GM12878 (cell line): ENCODE measurements around the gene TSHZ3. TPM values are rescaled to one million over a fixed set of nuclear protein-coding genes. Genes with fewer than 3 reads are reported as not detected.

Experiments
- ATAC-seq: fragments of 200-7000 bp; cut with Tn5 transposase; 3 replicates; pipeline ENCODE4 v1.9.1; 2020; ENCODE audit warnings: mild to moderate bottlenecking, moderate library complexity
- BruUV-seq: library from RNA; stranded (reverse); fragments of 400-500 nt; replicated peaks from 2 replicates; lab custom pipeline; 2021; lab: Mats Ljungman, UMichigan
- CTCF ChIA-PET: fragments of 300-600 bp; sonication (Branson Sonifier 250); formaldehyde crosslinking; extraction: SDS; loops from one replicate; lab custom pipeline; 2021; ENCODE audit warnings: inconsistent platforms; lab: Yijun Ruan, JAX
- POLR2A ChIA-PET: fragments of 350-600 bp; formaldehyde crosslinking; extraction: SDS; loops from one replicate; lab custom pipeline; 2021; ENCODE audit warnings: inconsistent platforms; lab: Charles Lee
- RAD21 ChIA-PET: fragments of 300-600 bp; sonication (Branson Sonifier 250); formaldehyde crosslinking; loops from one replicate; lab custom pipeline; 2023; ENCODE audit warnings: antibody characterized with exemption; ENCODE audit not compliant: unreplicated experiment; lab: Charles Lee
- SMC1A ChIA-PET: fragments of 300-600 bp; sonication (Branson Sonifier 250); formaldehyde crosslinking; loops from one replicate; lab custom pipeline; 2023; ENCODE audit not compliant: unreplicated experiment, uncharacterized antibody; lab: Charles Lee
- DNase-seq: peaks from one replicate; pipeline ENCODE4 v3.0.0-alpha.2; 2011; ENCODE audit warnings: low read depth, low spot score
- FAIRE-seq: peaks from 3 replicates; lab custom pipeline; 2011; peaks lifted over from hg19 to GRCh38; lab: Jason Lieb, UNC
- H2AFZ ChIP-seq: 2 replicates; pipeline ENCODE4 v1.6.0; 2011; ENCODE audit warnings: low read depth, low read length, control low read depth; ENCODE audit not compliant: control insufficient read depth
- H3K27ac ChIP-seq: 2 replicates; pipeline ENCODE4 v1.5.1; 2011; ENCODE audit warnings: control low read depth; ENCODE audit not compliant: control insufficient read depth, insufficient read depth
- H3K27me3 ChIP-seq, 2 experiments: replicated peaks in 1 of 2; 2 replicates each; pipeline versions ENCODE4 v1.6.0 to v1.6.1; 2011; ENCODE audit warnings: low read length in 1 of 2; ENCODE audit not compliant: control insufficient read depth in 2 of 2, insufficient read depth in 2 of 2
- H3K36me3 ChIP-seq, 2 experiments: 2 replicates each; pipeline ENCODE4 v1.5.1; 2011; ENCODE audit warnings: low read length in 1 of 2; ENCODE audit not compliant: control insufficient read depth in 2 of 2, insufficient read depth in 2 of 2
- H3K4me1 ChIP-seq: 2 replicates; pipeline ENCODE4 v1.6.1; 2011; ENCODE audit warnings: mild to moderate bottlenecking, low read length, moderate library complexity, mixed read lengths; ENCODE audit not compliant: control insufficient read depth, insufficient read depth
- H3K4me2 ChIP-seq: 2 replicates; pipeline ENCODE4 v1.6.0; 2011; ENCODE audit warnings: control low read depth; ENCODE audit not compliant: control insufficient read depth, insufficient read depth
- H3K4me3 ChIP-seq: fragments of 200-600 bp; sonication (generic); 2 replicates; pipeline ENCODE4 v1.5.1; 2016
- H3K79me2 ChIP-seq: 2 replicates; pipeline ENCODE4 v1.6.0; 2011; ENCODE audit warnings: low read length; ENCODE audit not compliant: control insufficient read depth, insufficient read depth
- H3K9ac ChIP-seq: 2 replicates; pipeline ENCODE4 v1.8.0; 2011; ENCODE audit warnings: low read length, control low read depth, mixed read lengths; ENCODE audit not compliant: control insufficient read depth, insufficient read depth
- H3K9me3 ChIP-seq: replicated peaks from 3 replicates; pipeline ENCODE4 v1.5.1; 2011; ENCODE audit warnings: mild to moderate bottlenecking, low read length; ENCODE audit not compliant: control insufficient read depth, insufficient read depth
- H4K20me1 ChIP-seq: 2 replicates; pipeline ENCODE4 v1.6.0; 2011; ENCODE audit not compliant: control insufficient read depth, insufficient read depth
- BMI1 ChIP-seq: fragments of 450-650 bp; IDR thresholded peaks from 2 replicates; pipeline ENCODE4 v1.6.1; 2016; ENCODE audit warnings: mild to moderate bottlenecking, moderate library complexity, borderline replicate concordance
- CEBPB ChIP-seq, 2 experiments: fragments of 150-350 bp in 1 of 2; IDR thresholded peaks; 2 replicates each; pipeline ENCODE4 v1.6.1; 2012 to 2014; ENCODE audit warnings: low read depth in 2 of 2, low read length in 2 of 2, borderline replicate concordance in 1 of 2, inconsistent platforms in 1 of 2
- CEBPZ ChIP-seq: fragments of 150-350 bp; IDR thresholded peaks from 2 replicates; pipeline ENCODE4 v1.6.1; 2016; ENCODE audit warnings: low read depth, low read length
- DPF2 ChIP-seq: fragments of 450-650 bp; IDR thresholded peaks from 2 replicates; pipeline ENCODE4 v1.6.1; 2017; ENCODE audit warnings: mild to moderate bottlenecking
- EZH2 ChIP-seq: IDR thresholded peaks from 2 replicates; pipeline ENCODE4 v1.6.1; 2012; ENCODE audit warnings: low read depth, mild to moderate bottlenecking, control low read depth, inconsistent platforms, low read length, borderline replicate concordance; ENCODE audit not compliant: control insufficient read depth
- IKZF1 ChIP-seq: fragments of 450-650 bp; conservative IDR thresholded peaks from 2 replicates; pipeline ENCODE4 v1.6.1; 2017; ENCODE audit warnings: antibody characterized with exemption, mild to moderate bottlenecking
- NFIC ChIP-seq: IDR thresholded peaks from 2 replicates; pipeline ENCODE4 v1.6.1; 2012; ENCODE audit warnings: low read depth, mild to moderate bottlenecking, inconsistent platforms, low read length, moderate library complexity
- POU2F2 ChIP-seq: IDR thresholded peaks from 3 replicates; pipeline ENCODE4 v1.6.1; 2011; ENCODE audit warnings: low read depth, mild to moderate bottlenecking, low read length, borderline replicate concordance
- RAD21 ChIP-seq: IDR thresholded peaks from 2 replicates; pipeline ENCODE4 v1.6.1; 2011; ENCODE audit warnings: mild to moderate bottlenecking, low read depth, low read length, moderate library complexity; ENCODE audit not compliant: insufficient read depth
- RCOR1 ChIP-seq: conservative IDR thresholded peaks from 2 replicates; pipeline ENCODE4 v1.6.1; 2012; ENCODE audit warnings: low read depth, low read length, improper control_type of control experiment
- RELA ChIP-seq: fragments of 450-650 bp; IDR thresholded peaks from 2 replicates; pipeline ENCODE4 v1.8.0; 2014; ENCODE audit warnings: borderline replicate concordance; ENCODE audit not compliant: partially characterized antibody
- SIN3A ChIP-seq: IDR thresholded peaks from 2 replicates; pipeline ENCODE4 v1.6.1; 2012; ENCODE audit warnings: low read depth, low read length, improper control_type of control experiment
- SMAD5 ChIP-seq: IDR thresholded peaks from 2 replicates; pipeline ENCODE4 v1.6.1; 2016; ENCODE audit warnings: antibody characterized with exemption, low read depth
- SREBF1 ChIP-seq: IDR thresholded peaks from 2 replicates; pipeline ENCODE4 v1.6.1; 2012; ENCODE audit warnings: mild to moderate bottlenecking, low read length
- TARDBP ChIP-seq: IDR thresholded peaks from 2 replicates; pipeline ENCODE4 v1.6.1; 2016; ENCODE audit warnings: borderline replicate concordance
- TCF12 ChIP-seq: IDR thresholded peaks from 2 replicates; pipeline ENCODE4 v1.6.1; 2011; ENCODE audit warnings: low read depth, mild to moderate bottlenecking, low read length
- WRNIP1 ChIP-seq: IDR thresholded peaks from 2 replicates; pipeline ENCODE4 v1.6.1; 2011; ENCODE audit warnings: low read depth, low read length, improper control_type of control experiment, borderline replicate concordance
- YY1 ChIP-seq: IDR thresholded peaks from 2 replicates; pipeline ENCODE4 v1.6.1; 2011; ENCODE audit warnings: low read depth, mild to moderate bottlenecking, low read length
- ZZZ3 ChIP-seq: IDR thresholded peaks from 2 replicates; pipeline ENCODE4 v1.6.1; 2011; ENCODE audit warnings: low read depth; ENCODE audit not compliant: control insufficient read depth, insufficient read length
- WGBS: methylation state at CpG from one replicate; pipeline ENCODE4 v1.1.6; 2016; ENCODE audit warnings: low lambda C conversion rate; ENCODE audit not compliant: insufficient replicate concordance, insufficient coverage; ENCODE audit errors: missing lambda C conversion rate; 5-methylcytosine and 5-hydroxymethylcytosine counted together
- in situ Hi-C: fragments of 300-500 bp; cut with MboI; formaldehyde crosslinking; loops from 9 replicates; pipeline ENCODE4 v1.14.3; 2018; ENCODE audit warnings: mixed read lengths
- intact Hi-C: fragments of 100-400 bp; cut with micrococcal nuclease; formaldehyde crosslinking; loops from one replicate; pipeline ENCODE4 v1.14.2; 2022; ENCODE audit not compliant: unreplicated experiment
- polyA plus RNA-seq, 11 experiments: library from polyadenylated mRNA; depleted of rRNA in 4 of 11; unstranded in 6 of 11; stranded (reverse) in 5 of 11; fragments of >200 nt; fragmentation: Nextera tagmentation in 4 of 11; fragmentation: Illumina TruSeq in 1 of 11; extraction: Ambion mirVana in 4 of 11; extraction: Trizol in 1 of 11; gene quantifications; 1 replicate in 1 of 11; 2 replicates in 10 of 11; pipeline versions ENCODE4 v1.2.1 to v1.2.3, GENCODE V29; 2011 to 2016; ENCODE audit warnings: inconsistent platforms in 2 of 11, missing spikeins in 2 of 11, low read depth in 1 of 11
- total RNA-seq, 4 experiments: library from RNA; depleted of rRNA in 3 of 4; stranded (reverse); fragments of >200 nt in 3 of 4; fragmentation: Illumina TruSeq in 1 of 4; extraction: Trizol in 1 of 4; gene quantifications; 2 replicates each; pipeline versions ENCODE4 v1.2.1 to v1.2.3, GENCODE V29; 2013 to 2021

The TSHZ3 gene
- total and polyA plus RNA-seq, 10 of the 15 experiments (the other 5 are each of a cell fraction or from before 2014, with no cell fraction given) = 0.23 TPM; not detected in 9

DNA sequence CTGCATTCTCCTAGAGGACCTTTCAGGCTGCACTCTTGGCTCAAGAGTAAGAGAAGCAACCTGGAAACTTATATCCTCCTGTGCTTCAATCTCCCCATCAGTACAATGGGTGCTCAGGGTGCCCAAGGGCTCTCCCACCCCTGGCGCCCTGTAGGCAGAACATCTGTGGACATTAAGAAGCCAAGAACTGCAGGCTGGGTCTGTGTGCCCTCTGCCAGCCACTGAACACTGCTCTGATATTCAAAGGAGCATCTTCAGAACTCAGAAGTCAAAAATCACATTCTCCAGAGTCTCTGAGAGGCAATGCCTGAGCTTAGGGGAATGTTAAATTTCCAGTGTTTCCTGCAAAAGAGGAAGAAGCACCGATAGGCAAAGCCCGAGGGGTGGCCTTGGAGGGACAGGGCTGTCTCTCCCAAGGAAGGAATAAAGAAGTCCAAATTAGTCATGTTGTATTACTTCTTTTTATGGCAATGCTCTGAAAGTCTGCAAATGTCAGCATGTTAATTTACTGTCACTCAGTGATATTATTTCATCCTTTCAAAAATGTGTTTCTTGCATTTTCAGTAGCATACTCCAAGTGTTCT lies 88.1 kb downstream of the TSHZ3 start:
- in situ Hi-C loops (no loop called here), intact Hi-C loops (no loop called here)
- CTCF ChIA-PET = no interaction called here
- no peaks in the 10 kb centered on the region for H3K36me3 ChIP-seq
- WGBS = 0% methylated on average over 3 of the region's 3 CpGs
- no peaks in the 10 kb centered on the region for H3K27me3 ChIP-seq
- H3K4me3 ChIP-seq = no peak overlapping the region
- ATAC-seq = no peak
- DNase-seq = no peak
- SMC1A ChIA-PET = no interaction called here
- no peak for TF ChIP-seq TCF12
- no peak for TF ChIP-seq WRNIP1
- TF ChIP-seq NFIC = no peak
- TF ChIP-seq TARDBP = no peak
- TF ChIP-seq CEBPB (IDR thresholded peaks at IDR 0.05; ENCODE audit: borderline replicate concordance in 1 of 2, low read depth in 2 of 2, low read length in 2 of 2) = no peak
- no peak for TF ChIP-seq RELA
- TF ChIP-seq POU2F2 = no peak
- no peak for TF ChIP-seq BMI1
- no peak for TF ChIP-seq SREBF1
- TF ChIP-seq ZZZ3 = no peak
- TF ChIP-seq IKZF1 = no peak
- TF ChIP-seq EZH2 = no peak
- no peak for TF ChIP-seq RCOR1
- TF ChIP-seq CEBPZ = no peak
- no peak for TF ChIP-seq SIN3A
- TF ChIP-seq DPF2 = no peak
- TF ChIP-seq YY1 = no peak
- TF ChIP-seq RAD21 = no peak
- TF ChIP-seq SMAD5 = no peak
- no peak overlapping the region for H3K27ac ChIP-seq
- BruUV-seq = no TSS peak
- POLR2A ChIA-PET = no interaction called here
- no peak overlapping the region for H2AFZ ChIP-seq
- H3K9ac ChIP-seq = no peak overlapping the region
- no peaks in the 10 kb centered on the region for H3K79me2 ChIP-seq
- H4K20me1 ChIP-seq = no peaks in the 10 kb centered on the region
- no peaks in the 10 kb centered on the region for H3K4me1 ChIP-seq
- no peak for FAIRE-seq
- no peak overlapping the region for H3K4me2 ChIP-seq
- RAD21 ChIA-PET = no interaction called here
- no peaks in the 10 kb centered on the region; the same call in 2 of the 3 replicates for H3K9me3 ChIP-seq
